SHP77 treated with DMSO at 0.1 percent for 48 hours (cell line): ENCODE data around the gene GNAI2.
A peak's percentile ranks its signal among the peaks of the same experiment; 100 is the strongest.
"Not testable (repeated sequence)": the region's sequence is repeated elsewhere in the genome, so short reads cannot be mapped to it uniquely, and the experiment has no call there.

Source experiments
- DNase-seq: peaks from one replicate; lab custom pipeline; 2025; lab: John Stamatoyannopoulos, UW

GNAI2 gene

DNA sequence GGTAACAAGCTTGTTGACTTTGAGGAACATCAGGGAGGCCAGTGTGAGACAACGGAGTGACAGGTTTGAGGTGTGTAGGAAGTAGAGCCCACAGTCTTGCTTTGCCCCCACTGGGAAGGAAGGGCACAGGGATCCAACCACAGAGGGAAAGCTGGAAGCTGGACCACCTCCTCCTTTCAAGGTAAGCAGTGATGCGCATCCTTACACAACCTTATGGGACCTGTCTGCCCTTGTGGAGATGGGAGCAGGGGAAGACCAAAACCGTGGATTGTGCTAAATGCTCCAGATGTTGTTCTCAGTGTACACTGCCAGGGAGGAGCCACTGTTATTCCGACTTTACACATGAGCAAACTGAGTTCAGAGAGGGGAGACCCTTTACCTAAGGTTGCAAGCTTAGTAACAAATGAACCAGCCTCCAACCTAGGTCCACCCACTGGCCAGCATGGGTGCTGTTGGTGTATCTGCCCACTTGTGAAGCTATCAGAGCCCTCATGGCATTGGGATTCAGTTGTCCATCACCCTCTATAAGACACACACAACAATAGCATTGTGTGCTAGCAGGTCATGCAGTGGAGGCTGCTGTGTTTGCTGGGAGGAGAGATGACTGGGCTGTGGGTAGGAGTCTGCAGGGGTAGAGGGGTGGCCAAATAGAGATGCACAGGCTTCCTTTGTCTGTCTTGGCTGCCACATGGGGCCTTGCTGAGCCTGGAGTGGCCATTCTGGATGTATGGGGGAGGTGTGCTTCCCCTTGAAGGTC, 42.3 kb downstream of the GNAI2 start:
- no peak for DNase-seq

GRCh38 chr3:50278880-50279224, 42.8 kb downstream of the GNAI2 start, which contains the start of gene LSMEM2:
Gene LSMEM2, plus strand, starts transcription at chr3:50279087. Its CDS starts 27 bp downstream, at chr3:50279114.
- DNase-seq = no peak

GRCh38 chr3:50279255-50280016, 43.4 kb downstream of the GNAI2 start:
- no peak for DNase-seq

DNA sequence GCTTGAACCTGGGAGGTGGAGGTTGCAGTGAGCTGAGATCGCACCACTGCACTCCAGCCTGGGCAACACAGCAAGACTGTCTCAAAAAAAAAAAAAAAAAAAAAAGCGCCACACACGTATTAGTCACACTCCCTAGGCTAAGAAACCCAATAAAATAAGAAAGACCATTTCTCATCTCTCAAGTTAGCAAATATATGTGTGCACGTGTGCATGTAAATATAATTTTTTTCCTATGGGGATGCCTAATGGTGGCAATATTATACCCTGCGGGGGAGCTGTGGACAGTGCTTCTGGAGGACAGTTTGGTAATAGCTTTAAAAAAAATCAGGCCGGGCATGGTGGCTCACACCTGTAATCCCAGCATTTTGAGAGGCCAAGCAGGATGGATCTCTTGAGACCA, 48.1 kb downstream of the GNAI2 start:
- not testable (repeated sequence) for DNase-seq

GRCh38 chr3:50286322-50287227, 50.6 kb downstream of the GNAI2 start:
- DNase-seq = no peak

DNA sequence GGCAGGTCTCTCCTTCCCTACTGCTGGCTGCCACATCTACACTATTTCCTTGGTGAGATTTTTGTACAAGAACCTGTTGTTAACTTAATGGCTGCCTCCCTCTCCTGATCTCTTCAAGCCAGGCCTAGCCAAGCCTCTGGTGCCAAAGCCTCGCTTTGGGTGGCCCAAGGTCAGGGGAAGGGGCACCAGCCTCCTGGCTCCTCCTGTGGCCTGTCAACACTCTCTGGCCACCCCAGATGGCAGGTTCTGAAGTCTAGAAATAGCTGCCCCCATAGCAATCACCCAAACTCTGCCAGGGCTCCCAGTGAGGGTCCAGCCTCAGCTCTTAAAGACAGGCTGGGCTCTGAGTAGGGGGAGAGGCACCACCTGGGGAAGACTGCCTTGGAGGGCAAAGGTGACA, 51.3 kb downstream of the GNAI2 start:
- no peak for DNase-seq

DNA sequence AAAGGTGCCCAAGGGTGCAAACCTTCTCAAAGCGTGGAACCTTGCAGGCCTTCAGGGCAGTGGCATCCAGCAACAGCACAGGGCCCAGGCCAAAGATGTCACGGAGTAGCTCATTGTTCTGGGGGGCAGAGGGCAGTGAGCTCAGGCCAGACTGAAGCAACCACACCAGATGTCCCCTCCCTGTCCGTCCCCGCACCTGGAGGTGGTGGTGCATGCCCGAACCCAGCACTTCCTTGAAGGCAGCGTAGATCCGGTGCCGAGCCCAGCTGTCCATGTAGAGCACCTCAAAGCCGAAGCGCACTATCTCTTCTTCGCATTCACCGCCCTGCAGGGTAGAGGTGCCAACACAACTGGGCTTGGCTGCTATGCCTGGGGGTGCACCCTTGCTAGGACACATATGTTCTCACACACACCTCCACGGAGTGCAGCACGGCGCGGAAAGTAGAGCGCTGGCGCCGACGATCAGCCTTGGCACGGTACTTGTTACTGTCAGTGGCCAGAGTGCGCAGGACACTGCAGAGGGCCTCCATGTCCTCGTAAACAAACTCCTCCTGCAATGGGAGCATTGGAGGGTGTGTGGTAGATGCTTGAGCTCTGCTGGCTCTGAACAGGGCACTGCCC, 52.5 kb downstream of the GNAI2 start:
- DNase-seq = no peak

DNA sequence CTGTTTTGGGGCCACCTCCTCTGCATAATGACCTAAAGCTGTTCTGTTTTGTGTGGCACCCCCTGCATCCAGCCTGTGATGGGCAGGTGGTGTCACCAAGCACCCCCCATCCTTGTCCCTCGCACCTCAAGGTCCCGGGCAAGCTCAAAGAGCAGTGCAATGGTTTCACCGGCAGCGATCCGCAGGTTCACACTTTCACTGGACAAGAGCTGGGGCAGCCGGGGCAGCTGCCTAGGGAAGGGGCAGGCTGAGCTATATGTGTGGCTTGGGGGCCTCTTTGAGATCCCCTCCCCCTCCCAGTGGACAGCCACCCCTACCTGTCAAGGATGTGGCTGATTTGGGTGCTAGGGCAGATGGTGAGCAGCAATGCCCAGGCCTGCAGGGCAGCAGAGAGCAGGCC, 53.1 kb downstream of the GNAI2 start:
- no peak for DNase-seq

DNA sequence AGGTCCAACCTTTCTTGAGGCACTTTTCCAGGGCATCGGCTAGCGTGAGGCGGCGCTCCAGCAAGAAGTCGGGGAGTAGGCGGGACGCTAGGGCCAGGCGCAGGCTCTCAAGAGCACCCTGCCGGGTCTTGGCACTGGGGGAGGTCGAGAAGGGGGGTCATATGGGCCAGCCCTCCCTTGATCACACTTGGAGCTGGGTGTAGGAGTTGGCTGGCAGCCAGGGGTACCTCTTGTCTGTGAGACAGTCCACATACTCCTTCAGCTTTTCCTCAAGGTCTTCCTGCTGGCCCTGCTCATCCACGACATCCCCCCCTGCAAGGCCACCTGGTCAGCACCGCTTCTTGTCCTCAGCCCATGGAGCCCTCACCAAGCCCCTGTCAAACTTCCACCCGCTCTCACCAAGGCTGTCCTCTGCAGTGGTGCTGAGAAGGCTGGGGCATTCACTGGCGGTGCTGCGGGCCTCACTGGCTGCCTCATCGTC, 54.2 kb downstream of the GNAI2 start:
- no peak for DNase-seq

- DNase-seq = peak; percentile 90
These were observed 56.4 kb downstream of the GNAI2 start, which contains the start of gene IFRD2 for GRCh38 chr3:50292159-50293078. Gene IFRD2, minus strand, starts transcription at chr3:50292429. Its CDS starts 155 bp downstream, at chr3:50292274.

GRCh38 chr3:50293079-50293801, 57.2 kb downstream of the GNAI2 start:
- DNase-seq = no peak

- no peak for DNase-seq
These were observed 58.1 kb downstream of the GNAI2 start for GRCh38 chr3:50294089-50294488.

DNA sequence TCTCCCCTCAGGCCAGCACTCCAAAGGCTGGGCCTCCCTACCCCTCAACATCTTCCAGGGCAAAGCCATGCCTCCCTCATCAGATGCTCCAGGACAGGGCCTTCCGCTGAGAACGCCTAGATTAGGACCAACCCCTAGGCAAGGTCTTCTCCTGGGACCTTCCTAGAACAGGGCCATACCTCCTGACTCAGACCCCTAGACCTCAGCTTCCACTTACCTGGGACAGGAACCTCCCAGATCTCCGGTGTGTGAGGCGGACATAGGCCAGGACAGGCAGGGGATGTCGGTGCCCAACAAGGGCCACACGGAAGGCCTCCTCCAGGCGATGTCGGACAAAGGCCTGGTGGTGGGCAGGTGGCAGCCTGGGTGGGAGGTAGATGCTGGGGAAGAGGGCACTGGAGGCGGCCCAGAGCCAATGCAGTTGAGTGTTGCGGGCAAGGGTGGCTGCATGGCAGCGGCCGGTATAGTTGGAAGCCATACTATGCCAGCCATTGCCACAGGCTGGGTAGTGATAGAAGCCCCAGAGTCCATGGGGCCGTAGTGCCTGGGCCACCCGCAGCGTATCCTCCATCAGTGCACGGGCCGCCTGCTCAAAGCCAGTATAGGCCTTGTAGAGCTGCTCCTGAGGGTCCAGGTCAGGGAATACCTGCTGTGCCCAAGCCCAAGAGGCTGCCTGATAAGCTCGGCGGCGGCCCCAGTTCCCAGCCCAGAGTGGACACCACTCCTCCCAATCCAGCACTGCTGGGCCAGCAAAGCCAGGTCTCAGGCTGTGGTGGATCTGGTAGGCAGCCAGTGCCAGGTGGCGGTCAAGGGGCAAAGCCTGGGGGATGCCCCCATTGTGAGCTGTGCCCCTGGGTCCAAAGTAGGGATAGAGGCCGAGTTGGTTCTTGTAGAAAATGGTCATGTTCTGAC, 58.7 kb downstream of the GNAI2 start:
- no peak for DNase-seq

DNA sequence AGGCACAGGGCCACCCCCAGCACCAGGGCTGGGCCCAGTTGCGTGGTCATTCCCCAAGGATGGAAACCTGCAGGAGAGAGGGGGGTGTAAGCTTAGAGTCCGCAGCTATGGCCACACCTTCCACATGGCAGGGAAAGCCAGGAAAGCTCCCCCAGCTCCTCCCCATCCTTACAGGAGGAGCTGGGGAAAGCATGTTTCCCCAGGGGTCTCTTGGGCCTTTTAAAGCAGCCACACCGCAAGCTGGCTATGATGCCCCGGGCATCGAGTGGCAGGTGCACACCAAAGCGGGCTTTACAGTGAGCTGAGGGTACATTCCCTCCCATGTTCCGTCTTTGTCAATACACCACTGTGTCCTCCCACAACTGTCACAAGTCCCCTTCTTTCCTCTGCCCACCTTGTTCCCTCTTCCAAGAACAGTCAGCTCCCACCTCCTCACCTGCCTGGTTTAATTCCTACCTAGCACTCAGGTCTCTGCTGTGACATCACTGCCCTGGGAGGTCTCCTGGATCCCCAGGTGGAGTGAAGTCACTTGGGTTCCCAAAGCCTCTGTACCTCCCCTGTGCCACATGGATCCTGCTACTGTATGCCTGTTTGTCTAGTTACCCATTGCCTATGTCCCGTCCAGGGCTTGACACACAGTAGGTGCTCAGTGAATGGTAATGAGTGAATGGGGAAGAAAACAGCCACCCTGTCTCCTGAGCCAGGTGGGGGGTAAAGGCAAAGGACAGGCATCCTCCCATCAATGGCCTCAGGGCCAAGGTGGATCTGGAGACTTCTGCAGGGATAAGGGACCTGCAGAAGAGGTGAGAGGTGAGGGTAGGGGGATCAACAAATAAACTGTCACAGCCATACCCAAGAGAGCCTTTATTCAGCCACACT, 59.8 kb downstream of the GNAI2 start:
- no peak for DNase-seq

- no peak for DNase-seq
These were observed 60.8 kb downstream of the GNAI2 start for GRCh38 chr3:50296721-50297383.

GRCh38 chr3:50297384-50297775, 61.4 kb downstream of the GNAI2 start:
- DNase-seq = no peak
